Endodermal cell (in vitro differentiated cells): ENCODE data around the gene TTC16. TPM values are rescaled to one million over a fixed set of nuclear protein-coding genes. Genes with fewer than 3 reads are reported as not detected.

Experiments used
- DNase-seq: peaks from one replicate; pipeline ENCODE4 v3.0.0-alpha.2; 2017
- H3K27ac ChIP-seq: 2 replicates; pipeline ENCODE4 v1.5.1; 2013; ENCODE audit warnings: mild to moderate bottlenecking, low read depth, low read length, moderate library complexity
- H3K27me3 ChIP-seq: 2 replicates; pipeline ENCODE4 v1.6.1; 2013; ENCODE audit warnings: mild to moderate bottlenecking, low read length, moderate library complexity; ENCODE audit not compliant: insufficient read depth, control insufficient read depth, poor library complexity, severe bottlenecking
- H3K36me3 ChIP-seq: 2 replicates; pipeline ENCODE4 v1.7.0; 2013; ENCODE audit warnings: mild to moderate bottlenecking, low read length, moderate library complexity; ENCODE audit not compliant: control insufficient read depth, insufficient read depth
- H3K4me1 ChIP-seq: one replicate; pipeline ENCODE4 v1.7.0; 2013; ENCODE audit warnings: low read length; ENCODE audit not compliant: control insufficient read depth, insufficient read depth
- H3K4me3 ChIP-seq: 2 replicates; pipeline ENCODE4 v1.5.1; 2013; ENCODE audit warnings: mild to moderate bottlenecking, low read length, moderate library complexity
- H3K9ac ChIP-seq: 2 replicates; pipeline ENCODE4 v1.6.1; 2013; ENCODE audit warnings: mild to moderate bottlenecking, low read length, moderate library complexity; ENCODE audit not compliant: poor library complexity, severe bottlenecking; ENCODE audit errors: extremely low read depth
- H3K9me3 ChIP-seq: 2 replicates; pipeline ENCODE4 v1.6.1; 2013; ENCODE audit warnings: mild to moderate bottlenecking, low read length, moderate library complexity; ENCODE audit not compliant: control insufficient read depth
- H3K27ac Mint-ChIP-seq: 2 replicates; pipeline ENCODE4 v1.8.0; 2020; ENCODE audit warnings: mixed read lengths
- H3K27me3 Mint-ChIP-seq: 2 replicates; pipeline ENCODE4 v1.8.0; 2021; ENCODE audit warnings: mild to moderate bottlenecking, mixed read lengths; ENCODE audit not compliant: insufficient read depth
- H3K36me3 Mint-ChIP-seq: 2 replicates; pipeline ENCODE4 v1.8.0; 2020; ENCODE audit warnings: low read depth, mixed read lengths
- H3K4me1 Mint-ChIP-seq: 2 replicates; pipeline ENCODE4 v1.8.0; 2020; ENCODE audit warnings: mixed read lengths
- H3K4me3 Mint-ChIP-seq: 2 replicates; pipeline ENCODE4 v1.8.0; 2020; ENCODE audit warnings: mild to moderate bottlenecking, moderate library complexity, mixed read lengths
- H3K9me3 Mint-ChIP-seq: 2 replicates; pipeline ENCODE4 v1.8.0; 2020; ENCODE audit warnings: mild to moderate bottlenecking, mixed read lengths
- WGBS, 2 experiments: methylation state at CpG; one replicate each; pipeline versions ENCODE4 v1.1.5 to v1.1.7; 2013; ENCODE audit warnings: missing lambda C conversion rate in 2 of 2, mixed read lengths in 1 of 2; ENCODE audit not compliant: insufficient coverage in 1 of 2, insufficient read length in 1 of 2; 5-methylcytosine and 5-hydroxymethylcytosine counted together
- total RNA-seq, 2 donors: library from RNA; stranded (reverse); fragmentation: NEBNext Ultra II Directional in 1 of 2; extraction: Animal tissue kit (Norgen Biotek cat#: 25700) in 1 of 2; gene quantifications; 2 replicates in 1 of 2; 3 replicates in 1 of 2; pipeline ENCODE4 v1.2.1, GENCODE V29; 2021
- TF ChIP-seq, protein P1 (sequence below): fragments of 200-600 bp; sonication (generic); conservative IDR thresholded peaks from 2 replicates; pipeline ENCODE4 v1.5.0; 2021; ENCODE audit warnings: antibody characterized with exemption, mild to moderate bottlenecking

TTC16 gene
- total RNA-seq, 2 donors from 2014 or later: not detected

GRCh38 chr9:127716412-127716811, 533 bp downstream of the TTC16 start:
- H3K4me1 ChIP-seq: no peaks in the 10 kb centered on the region
- TF ChIP-seq, protein P1, sequence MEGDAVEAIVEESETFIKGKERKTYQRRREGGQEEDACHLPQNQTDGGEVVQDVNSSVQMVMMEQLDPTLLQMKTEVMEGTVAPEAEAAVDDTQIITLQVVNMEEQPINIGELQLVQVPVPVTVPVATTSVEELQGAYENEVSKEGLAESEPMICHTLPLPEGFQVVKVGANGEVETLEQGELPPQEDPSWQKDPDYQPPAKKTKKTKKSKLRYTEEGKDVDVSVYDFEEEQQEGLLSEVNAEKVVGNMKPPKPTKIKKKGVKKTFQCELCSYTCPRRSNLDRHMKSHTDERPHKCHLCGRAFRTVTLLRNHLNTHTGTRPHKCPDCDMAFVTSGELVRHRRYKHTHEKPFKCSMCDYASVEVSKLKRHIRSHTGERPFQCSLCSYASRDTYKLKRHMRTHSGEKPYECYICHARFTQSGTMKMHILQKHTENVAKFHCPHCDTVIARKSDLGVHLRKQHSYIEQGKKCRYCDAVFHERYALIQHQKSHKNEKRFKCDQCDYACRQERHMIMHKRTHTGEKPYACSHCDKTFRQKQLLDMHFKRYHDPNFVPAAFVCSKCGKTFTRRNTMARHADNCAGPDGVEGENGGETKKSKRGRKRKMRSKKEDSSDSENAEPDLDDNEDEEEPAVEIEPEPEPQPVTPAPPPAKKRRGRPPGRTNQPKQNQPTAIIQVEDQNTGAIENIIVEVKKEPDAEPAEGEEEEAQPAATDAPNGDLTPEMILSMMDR: no peak
- no peak overlapping the region for H3K9ac ChIP-seq
- H3K27me3 ChIP-seq: no peaks in the 10 kb centered on the region
- H3K27me3 Mint-ChIP-seq: peaks cover 2% of the 10 kb centered on the region
- H3K9me3 Mint-ChIP-seq: no peaks in the 10 kb centered on the region
- H3K36me3 Mint-ChIP-seq: no peaks in the 10 kb centered on the region
- H3K4me1 Mint-ChIP-seq: peaks cover 7% of the 10 kb centered on the region
- DNase-seq: no peak
- peak overlapping the region; percentile 93 for H3K27ac Mint-ChIP-seq
- H3K36me3 ChIP-seq: no peaks in the 10 kb centered on the region
- no peak overlapping the region for H3K27ac ChIP-seq
- H3K9me3 ChIP-seq: no peaks in the 10 kb centered on the region
- peak overlapping the region; percentile 83 for H3K4me3 ChIP-seq
- WGBS, 2 experiments: 84 to 94% methylated on average over 4 to 9 of the region's 9 CpGs
- peak overlapping the region; percentile 90 for H3K4me3 Mint-ChIP-seq

GRCh38 chr9:127717766-127718165, 1.9 kb downstream of the TTC16 start:
- H3K9ac ChIP-seq: no peak overlapping the region
- no peaks in the 10 kb centered on the region for H3K4me1 ChIP-seq
- no peaks in the 10 kb centered on the region for H3K9me3 ChIP-seq
- H3K36me3 ChIP-seq: no peaks in the 10 kb centered on the region
- Mint-ChIP-seq H3K4me3 (no peak overlapping the region), H3K36me3 (no peaks in the 10 kb centered on the region), H3K27me3 (peaks cover 2% of the 10 kb centered on the region), H3K4me1 (peaks cover 5% of the 10 kb centered on the region), H3K27ac (no peak overlapping the region), H3K9me3 (no peaks in the 10 kb centered on the region)
- no peak overlapping the region for H3K4me3 ChIP-seq
- TF ChIP-seq, protein P1: no peak
- no peaks in the 10 kb centered on the region for H3K27me3 ChIP-seq
- H3K27ac ChIP-seq: no peak overlapping the region
- WGBS, 2 experiments: 88 to 96% methylated on average over 4 to 5 of the region's 5 CpGs
- DNase-seq: no peak

DNA sequence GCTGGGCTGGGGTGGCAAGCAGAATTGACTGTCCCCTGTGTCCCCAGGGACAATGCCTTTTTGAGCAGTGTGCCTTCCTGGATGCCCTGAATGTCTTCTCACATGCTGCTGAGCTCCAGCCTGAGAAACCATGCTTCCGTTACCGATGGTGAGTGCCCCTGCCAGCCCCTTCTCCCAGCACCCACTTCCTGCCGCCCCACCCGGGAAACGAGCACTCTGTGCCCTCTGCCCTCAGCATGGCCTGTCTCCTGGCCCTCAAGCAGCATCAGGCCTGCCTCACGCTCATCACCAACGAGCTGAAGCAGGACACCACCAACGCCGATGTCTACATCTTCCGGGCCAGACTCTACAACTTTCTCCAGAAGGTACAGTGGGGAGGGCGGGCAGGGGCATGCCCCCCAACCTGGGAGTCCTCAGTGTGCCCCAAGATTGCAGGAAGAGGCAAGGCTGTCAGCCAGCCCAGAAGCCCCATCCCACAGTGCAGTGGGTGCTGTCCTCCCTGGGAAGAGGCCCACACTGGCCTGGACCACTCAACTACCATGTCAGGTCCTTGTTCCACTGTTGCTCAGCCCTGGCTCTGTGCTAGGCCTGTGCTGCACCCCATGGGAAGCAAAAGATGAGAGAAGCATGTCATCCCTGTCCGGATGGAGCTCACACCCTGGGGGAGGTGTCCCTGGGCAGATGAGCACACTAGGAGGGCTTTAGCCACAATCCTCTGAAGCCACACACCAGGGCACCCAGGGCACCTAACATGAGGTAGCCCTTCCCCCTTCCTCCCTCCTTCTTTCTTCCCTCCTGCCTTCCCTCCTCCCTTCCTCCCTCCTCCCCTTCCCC, 4.4 kb downstream of the TTC16 start:
- Histone ChIP-seq H3K4me3 (no peak overlapping the region), H3K4me1 (no peaks in the 10 kb centered on the region), H3K9ac (no peak overlapping the region), H3K27ac (no peak overlapping the region), H3K36me3 (no peaks in the 10 kb centered on the region), H3K9me3 (no peaks in the 10 kb centered on the region), H3K27me3 (no peaks in the 10 kb centered on the region)
- no peak overlapping the region for H3K4me3 Mint-ChIP-seq
- WGBS, 2 experiments: 89 to 90% methylated on average over 7 to 12 of the region's 12 CpGs
- TF ChIP-seq, protein P1: no peak
- no peak overlapping the region for H3K27ac Mint-ChIP-seq
- no peaks in the 10 kb centered on the region for H3K27me3 Mint-ChIP-seq
- H3K9me3 Mint-ChIP-seq: no peaks in the 10 kb centered on the region
- peaks cover 5% of the 10 kb centered on the region for H3K4me1 Mint-ChIP-seq
- H3K36me3 Mint-ChIP-seq: no peaks in the 10 kb centered on the region
- DNase-seq: no peak
